Endothelial cell of umbilical vein (primary cell): ENCODE results near the gene CCDC126.
"Not testable (repeated sequence)": the region's sequence is repeated elsewhere in the genome, so short reads cannot be mapped to it uniquely, and the experiment has no call there.

Source experiments
- EZH2 ChIP-seq: IDR thresholded peaks from 2 replicates; pipeline ENCODE4 v1.6.1; 2012; ENCODE audit warnings: borderline replicate concordance, low read depth, mild to moderate bottlenecking, moderate library complexity, low read length, inconsistent platforms; ENCODE audit not compliant: severe bottlenecking
- FOS ChIP-seq: IDR thresholded peaks from 2 replicates; pipeline ENCODE4 v1.6.1; 2011; ENCODE audit warnings: mild to moderate bottlenecking, low read length, moderate library complexity, borderline replicate concordance; ENCODE audit not compliant: insufficient read depth
- GATA2 ChIP-seq: IDR thresholded peaks from 2 replicates; pipeline ENCODE4 v1.7.0; 2011; ENCODE audit warnings: low read depth, mild to moderate bottlenecking, moderate library complexity, mixed read lengths, low read length; ENCODE audit not compliant: insufficient read length, insufficient read depth
- MYC ChIP-seq: IDR thresholded peaks from one replicate; pipeline ENCODE4 v1.6.1; 2011; ENCODE audit warnings: mild to moderate bottlenecking, low read depth, low read length
- POLR2A ChIP-seq: IDR thresholded peaks from 2 replicates; pipeline ENCODE4 v1.6.1; 2012; ENCODE audit warnings: low read depth, mild to moderate bottlenecking, control low read depth, low read length
- POLR2AphosphoS5 ChIP-seq: IDR thresholded peaks from 2 replicates; pipeline ENCODE4 v1.6.1; 2012; ENCODE audit warnings: low read depth, mild to moderate bottlenecking, control low read depth, low read length, moderate library complexity; ENCODE audit not compliant: insufficient read depth
- TF ChIP-seq, protein P1 (sequence below), 2 donors: IDR thresholded peaks; 1 replicate in 1 of 2; 2 replicates in 1 of 2; pipeline ENCODE4 v1.5.1; 2011; ENCODE audit warnings: low read length in 2 of 2, mild to moderate bottlenecking in 2 of 2, moderate library complexity in 2 of 2, control low read depth in 1 of 2, inconsistent platforms in 1 of 2, low read depth in 1 of 2; ENCODE audit not compliant: insufficient read depth in 1 of 2; ENCODE audit errors: extremely low read depth in 1 of 2
- TF ChIP-seq, protein P2 (sequence below): IDR thresholded peaks from 2 replicates; pipeline ENCODE4 v1.6.1; 2011; ENCODE audit not compliant: insufficient read depth, insufficient read length

GRCh38 chr7:23585304-23585703 is 11.9 kb upstream of the CCDC126 start:
- TF ChIP-seq EZH2, FOS, POLR2A, POLR2AphosphoS5, MYC, GATA2: not testable (repeated sequence)
- TF ChIP-seq, protein P1, sequence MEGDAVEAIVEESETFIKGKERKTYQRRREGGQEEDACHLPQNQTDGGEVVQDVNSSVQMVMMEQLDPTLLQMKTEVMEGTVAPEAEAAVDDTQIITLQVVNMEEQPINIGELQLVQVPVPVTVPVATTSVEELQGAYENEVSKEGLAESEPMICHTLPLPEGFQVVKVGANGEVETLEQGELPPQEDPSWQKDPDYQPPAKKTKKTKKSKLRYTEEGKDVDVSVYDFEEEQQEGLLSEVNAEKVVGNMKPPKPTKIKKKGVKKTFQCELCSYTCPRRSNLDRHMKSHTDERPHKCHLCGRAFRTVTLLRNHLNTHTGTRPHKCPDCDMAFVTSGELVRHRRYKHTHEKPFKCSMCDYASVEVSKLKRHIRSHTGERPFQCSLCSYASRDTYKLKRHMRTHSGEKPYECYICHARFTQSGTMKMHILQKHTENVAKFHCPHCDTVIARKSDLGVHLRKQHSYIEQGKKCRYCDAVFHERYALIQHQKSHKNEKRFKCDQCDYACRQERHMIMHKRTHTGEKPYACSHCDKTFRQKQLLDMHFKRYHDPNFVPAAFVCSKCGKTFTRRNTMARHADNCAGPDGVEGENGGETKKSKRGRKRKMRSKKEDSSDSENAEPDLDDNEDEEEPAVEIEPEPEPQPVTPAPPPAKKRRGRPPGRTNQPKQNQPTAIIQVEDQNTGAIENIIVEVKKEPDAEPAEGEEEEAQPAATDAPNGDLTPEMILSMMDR (IDR thresholded peaks at IDR 0.05; ENCODE audit: extremely low read depth in 1 of 2, insufficient read depth in 1 of 2, low read depth in 1 of 2, low read length in 2 of 2): not testable (repeated sequence)
- TF ChIP-seq, protein P2, sequence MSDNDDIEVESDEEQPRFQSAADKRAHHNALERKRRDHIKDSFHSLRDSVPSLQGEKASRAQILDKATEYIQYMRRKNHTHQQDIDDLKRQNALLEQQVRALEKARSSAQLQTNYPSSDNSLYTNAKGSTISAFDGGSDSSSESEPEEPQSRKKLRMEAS: not testable (repeated sequence)
